ENCODE data around the gene APMAP. TPM values are rescaled to one million over a fixed set of nuclear protein-coding genes. Genes with fewer than 3 reads are reported as not detected.
A peak's percentile ranks its signal among the peaks of the same experiment; 100 is the strongest.

Gene APMAP
- total and polyA plus RNA-seq, 2 of the 13 experiments (the other 11 are each of a cell fraction or from before 2014, with no cell fraction given) = 168 to 214 TPM

- no peak; a peak in 1 of 4 replicates for TF ChIP-seq NR2F1 (CRISPR knock-in tag; IDR thresholded peaks at IDR 0.05)
- 0 out of 2 replicates have a peak, but pooled peaks have one; percentile 15 for TF ChIP-seq TOPORS (CRISPR knock-in tag; IDR thresholded peaks at IDR 0.05)
- TF ChIP-seq ZNF777 (CRISPR knock-in tag; IDR thresholded peaks at IDR 0.05) = no peak
- peak; percentile 81 for TF ChIP-seq ISL2 (CRISPR knock-in tag; IDR thresholded peaks at IDR 0.05)
- TF ChIP-seq YEATS2 (CRISPR knock-in tag; IDR thresholded peaks at IDR 0.05; ENCODE audit: borderline replicate concordance) = no peak
- TF ChIP-seq, protein P1, sequence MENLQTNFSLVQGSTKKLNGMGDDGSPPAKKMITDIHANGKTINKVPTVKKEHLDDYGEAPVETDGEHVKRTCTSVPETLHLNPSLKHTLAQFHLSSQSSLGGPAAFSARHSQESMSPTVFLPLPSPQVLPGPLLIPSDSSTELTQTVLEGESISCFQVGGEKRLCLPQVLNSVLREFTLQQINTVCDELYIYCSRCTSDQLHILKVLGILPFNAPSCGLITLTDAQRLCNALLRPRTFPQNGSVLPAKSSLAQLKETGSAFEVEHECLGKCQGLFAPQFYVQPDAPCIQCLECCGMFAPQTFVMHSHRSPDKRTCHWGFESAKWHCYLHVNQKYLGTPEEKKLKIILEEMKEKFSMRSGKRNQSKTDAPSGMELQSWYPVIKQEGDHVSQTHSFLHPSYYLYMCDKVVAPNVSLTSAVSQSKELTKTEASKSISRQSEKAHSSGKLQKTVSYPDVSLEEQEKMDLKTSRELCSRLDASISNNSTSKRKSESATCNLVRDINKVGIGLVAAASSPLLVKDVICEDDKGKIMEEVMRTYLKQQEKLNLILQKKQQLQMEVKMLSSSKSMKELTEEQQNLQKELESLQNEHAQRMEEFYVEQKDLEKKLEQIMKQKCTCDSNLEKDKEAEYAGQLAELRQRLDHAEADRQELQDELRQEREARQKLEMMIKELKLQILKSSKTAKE (CRISPR knock-in tag; IDR thresholded peaks at IDR 0.05; ENCODE audit: borderline replicate concordance) = no peak
- TF ChIP-seq ZNF672 (CRISPR knock-in tag; IDR thresholded peaks at IDR 0.05) = no peak
- TF ChIP-seq ZNF101 (CRISPR knock-in tag; IDR thresholded peaks at IDR 0.05; ENCODE audit: borderline replicate concordance, low read depth) = no peak
- TF ChIP-seq SALL1 (CRISPR knock-in tag; IDR thresholded peaks at IDR 0.05) = peak; percentile 60
- TF ChIP-seq PCBP1 (IDR thresholded peaks at IDR 0.05; ENCODE audit: borderline replicate concordance, low read depth, low read length) = no peak
- TF ChIP-seq, protein P2, sequence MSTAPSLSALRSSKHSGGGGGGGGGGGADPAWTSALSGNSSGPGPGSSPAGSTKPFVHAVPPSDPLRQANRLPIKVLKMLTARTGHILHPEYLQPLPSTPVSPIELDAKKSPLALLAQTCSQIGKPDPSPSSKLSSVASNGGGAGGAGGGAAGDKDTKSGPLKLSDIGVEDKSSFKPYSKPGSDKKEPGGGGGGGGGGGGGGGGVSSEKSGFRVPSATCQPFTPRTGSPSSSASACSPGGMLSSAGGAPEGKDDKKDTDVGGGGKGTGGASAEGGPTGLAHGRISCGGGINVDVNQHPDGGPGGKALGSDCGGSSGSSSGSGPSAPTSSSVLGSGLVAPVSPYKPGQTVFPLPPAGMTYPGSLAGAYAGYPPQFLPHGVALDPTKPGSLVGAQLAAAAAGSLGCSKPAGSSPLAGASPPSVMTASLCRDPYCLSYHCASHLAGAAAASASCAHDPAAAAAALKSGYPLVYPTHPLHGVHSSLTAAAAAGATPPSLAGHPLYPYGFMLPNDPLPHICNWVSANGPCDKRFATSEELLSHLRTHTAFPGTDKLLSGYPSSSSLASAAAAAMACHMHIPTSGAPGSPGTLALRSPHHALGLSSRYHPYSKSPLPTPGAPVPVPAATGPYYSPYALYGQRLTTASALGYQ (CRISPR knock-in tag; IDR thresholded peaks at IDR 0.05) = peak; percentile 82
- TF ChIP-seq SMC3 (IDR thresholded peaks at IDR 0.05; ENCODE audit: low read length) = no peak
- TF ChIP-seq TRIM24 (CRISPR knock-in tag; IDR thresholded peaks at IDR 0.05) = no peak
- TF ChIP-seq KLF9 (CRISPR knock-in tag; IDR thresholded peaks at IDR 0.05; ENCODE audit: low read depth) = 0 out of 2 replicates have a peak, but pooled peaks have one; percentile 24
- TF ChIP-seq NCOA1 (CRISPR knock-in tag; IDR thresholded peaks at IDR 0.05) = no peak
- no peak for TF ChIP-seq MBD4 (IDR thresholded peaks at IDR 0.05; ENCODE audit: borderline replicate concordance, low read length)
- TF ChIP-seq DNMT3B (CRISPR knock-in tag; conservative IDR thresholded peaks at IDR 0.05) = no peak
- TF ChIP-seq RAD21 (CRISPR knock-in tag; IDR thresholded peaks at IDR 0.05) = no peak
- no peak for TF ChIP-seq JARID2 (CRISPR knock-in tag; IDR thresholded peaks at IDR 0.05; ENCODE audit: insufficient replicate concordance)
- no peak for TF ChIP-seq ZNF333 (CRISPR knock-in tag; IDR thresholded peaks at IDR 0.05; ENCODE audit: borderline replicate concordance)
- no peak for TF ChIP-seq XBP1 (CRISPR knock-in tag; IDR thresholded peaks at IDR 0.05)
- no peak for TF ChIP-seq ZNF256 (CRISPR knock-in tag; conservative IDR thresholded peaks at IDR 0.05)
- no peak for TF ChIP-seq U2AF1 (optimal IDR thresholded peaks at IDR 0.05; ENCODE audit: low read depth, low read length)
- TF ChIP-seq SATB2 (CRISPR knock-in tag; IDR thresholded peaks at IDR 0.05) = 0 out of 2 replicates have a peak, but pooled peaks have one; percentile 67
- TF ChIP-seq HMG20A (CRISPR knock-in tag; IDR thresholded peaks at IDR 0.05; ENCODE audit: borderline replicate concordance) = peak; percentile 66; the same call in 1 of the 2 replicates
- peak; percentile 67; the same call in 1 of the 2 replicates for TF ChIP-seq FIP1L1 (IDR thresholded peaks at IDR 0.05; ENCODE audit: borderline replicate concordance, insufficient read depth, low read depth, low read length)
- TF ChIP-seq NCOR1 (IDR thresholded peaks at IDR 0.05; ENCODE audit: borderline replicate concordance, low read length) = peak; percentile 66; the same call in 1 of the 2 replicates
- TF ChIP-seq SMYD3 (CRISPR knock-in tag; IDR thresholded peaks at IDR 0.05) = no peak
- no peak for TF ChIP-seq ELF4 (CRISPR knock-in tag; IDR thresholded peaks at IDR 0.05; ENCODE audit: borderline replicate concordance)
These were observed 40.1 kb upstream of the APMAP start (continued) for GRCh38 chr20:25032478-25033264.

Measured in HepG2 (cell line).